ENCODE measurements around the gene LRBA.

GRCh38 chr4:150369434-150370380 is 645.4 kb downstream of the LRBA start:
- TF ChIP-seq, protein P1, sequence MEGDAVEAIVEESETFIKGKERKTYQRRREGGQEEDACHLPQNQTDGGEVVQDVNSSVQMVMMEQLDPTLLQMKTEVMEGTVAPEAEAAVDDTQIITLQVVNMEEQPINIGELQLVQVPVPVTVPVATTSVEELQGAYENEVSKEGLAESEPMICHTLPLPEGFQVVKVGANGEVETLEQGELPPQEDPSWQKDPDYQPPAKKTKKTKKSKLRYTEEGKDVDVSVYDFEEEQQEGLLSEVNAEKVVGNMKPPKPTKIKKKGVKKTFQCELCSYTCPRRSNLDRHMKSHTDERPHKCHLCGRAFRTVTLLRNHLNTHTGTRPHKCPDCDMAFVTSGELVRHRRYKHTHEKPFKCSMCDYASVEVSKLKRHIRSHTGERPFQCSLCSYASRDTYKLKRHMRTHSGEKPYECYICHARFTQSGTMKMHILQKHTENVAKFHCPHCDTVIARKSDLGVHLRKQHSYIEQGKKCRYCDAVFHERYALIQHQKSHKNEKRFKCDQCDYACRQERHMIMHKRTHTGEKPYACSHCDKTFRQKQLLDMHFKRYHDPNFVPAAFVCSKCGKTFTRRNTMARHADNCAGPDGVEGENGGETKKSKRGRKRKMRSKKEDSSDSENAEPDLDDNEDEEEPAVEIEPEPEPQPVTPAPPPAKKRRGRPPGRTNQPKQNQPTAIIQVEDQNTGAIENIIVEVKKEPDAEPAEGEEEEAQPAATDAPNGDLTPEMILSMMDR (IDR thresholded peaks at IDR 0.05 in 2 of 3, conservative IDR thresholded peaks at IDR 0.05 in 1 of 3; ENCODE audit: insufficient read depth in 2 of 3, low read depth in 1 of 3, low read length in 3 of 3): no peak
- TF ChIP-seq RAD51 (IDR thresholded peaks at IDR 0.05; ENCODE audit: borderline replicate concordance, low read depth): no peak
- TF ChIP-seq NUFIP1 (IDR thresholded peaks at IDR 0.05; ENCODE audit: partially characterized antibody): no peak
- no peak for TF ChIP-seq THRAP3 (IDR thresholded peaks at IDR 0.05; ENCODE audit: borderline replicate concordance)
- TF ChIP-seq HMG20B (CRISPR knock-in tag; IDR thresholded peaks at IDR 0.05): no peak
- TF ChIP-seq SRF (CRISPR knock-in tag; IDR thresholded peaks at IDR 0.05): no peak
- no peak for TF ChIP-seq EZH2 (IDR thresholded peaks at IDR 0.05; ENCODE audit: borderline replicate concordance, low read depth, low read length)
- TF ChIP-seq CHD4 (IDR thresholded peaks at IDR 0.05; ENCODE audit: insufficient read depth, insufficient replicate concordance, low read depth, low read length, poor library complexity, severe bottlenecking): no peak
- TF ChIP-seq ARHGAP35 (IDR thresholded peaks at IDR 0.05; ENCODE audit: partially characterized antibody): no peak
- TF ChIP-seq NFE2L1 (tag; IDR thresholded peaks at IDR 0.05; ENCODE audit: borderline replicate concordance, low read depth): no peak
- TF ChIP-seq ZFP91 (CRISPR knock-in tag; IDR thresholded peaks at IDR 0.05): no peak

Data from K562 (cell line).